Motor neuron (in vitro differentiated cells): Measurements from ENCODE around the gene TMEM204. TPM values are rescaled to one million over a fixed set of nuclear protein-coding genes. Genes with fewer than 3 reads are reported as not detected.

Experiments used
- ATAC-seq, 8 experiments: fragments of 200-7000 bp; cut with Tn5 transposase; replicated peaks in 6 of 8; 2 replicates each; pipeline ENCODE4 v1.8.0; 2021; ENCODE audit warnings: mild to moderate bottlenecking in 8 of 8, moderate library complexity in 8 of 8
- H3K27ac ChIP-seq, 2 donors: fragments of 250-450 bp; sonication (Bioruptor Pico); 2 replicates each; pipeline ENCODE4 v1.9.0; 2021; ENCODE audit warnings: antibody characterized with exemption in 2 of 2, mild to moderate bottlenecking in 2 of 2, moderate library complexity in 1 of 2
- H3K4me1 ChIP-seq, 2 donors: fragments of 250-450 bp; sonication (Bioruptor Pico); replicated peaks in 1 of 2; 2 replicates each; pipeline ENCODE4 v1.6.1; 2021; ENCODE audit warnings: antibody characterized with exemption in 2 of 2, mild to moderate bottlenecking in 2 of 2, moderate library complexity in 1 of 2
- H3K4me3 ChIP-seq, 5 donors: fragments of 250-450 bp; sonication (Bioruptor Pico); 2 replicates each; pipeline ENCODE4 v1.9.0; 2021; ENCODE audit warnings: antibody characterized with exemption in 5 of 5, mild to moderate bottlenecking in 5 of 5, moderate library complexity in 4 of 5
- WGBS, 10 experiments: fragments of 450-650 bp; shearing (Covaris generic); methylation state at CpG; one replicate each; pipeline ENCODE4 v1.0.0; 2022; 5-methylcytosine and 5-hydroxymethylcytosine counted together
- in situ Hi-C, 9 experiments: fragments of 400-800 bp; cut with MboI; loops; one replicate each; pipeline ENCODE4 v1.15.0; 2021; ENCODE audit warnings: low sequenced_read_pairs in 9 of 9, low pct_unique_long_range_greater_than_20kb in 2 of 9; ENCODE audit not compliant: unreplicated experiment in 9 of 9
- total RNA-seq, 8 experiments: library from RNA; unstranded; fragments of 300-600 nt; gene quantifications; 2 replicates each; pipeline versions ENCODE4 v1.2.3 to v1.2.4, GENCODE V29; 2022

TMEM204 gene
- total RNA-seq, 8 experiments from 2014 or later = 0.05 to 3.0 (median 0.71) TPM; not detected in 1

GRCh38 chr16:1503110-1503955 is 30.1 kb upstream of the TMEM204 start:
- Histone ChIP-seq H3K27ac (no peak overlapping the region), H3K4me1 (no peaks in the 10 kb centered on the region), H3K4me3 (no peak overlapping the region)
- WGBS, 10 experiments = 80 to 100% (median 98%) methylated on average over 1 to 16 of the region's 37 CpGs; no CpG with 5 or more reads in 2 of the 10 experiments
- in situ Hi-C loops = no loop called here
- ATAC-seq = no peak

GRCh38 chr16:1505073-1505844 is 28.2 kb upstream of the TMEM204 start:
- 98% methylated on average over 8 to 10 of the region's 37 CpGs; no CpG with 5 or more reads in 8 of the 10 experiments for WGBS, 10 experiments
- Histone ChIP-seq H3K27ac (no peak overlapping the region), H3K4me1 (no peaks in the 10 kb centered on the region), H3K4me3 (no peak overlapping the region)
- no peak for ATAC-seq
- in situ Hi-C loops = no loop called here

- in situ Hi-C loops = no loop called here
- no peak for ATAC-seq
- no peaks in the 10 kb centered on the region for H3K4me1 ChIP-seq
- no peak overlapping the region for H3K4me3 ChIP-seq
- no peak overlapping the region for H3K27ac ChIP-seq
- WGBS, 10 experiments = 74% methylated on average over 3 of the region's 22 CpGs; no CpG with 5 or more reads in 9 of the 10 experiments
Observed at GRCh38 chr16:1505912-1506311, 27.6 kb upstream of the TMEM204 start.

- Histone ChIP-seq H3K27ac (no peak overlapping the region), H3K4me3 (no peak overlapping the region), H3K4me1 (no peaks in the 10 kb centered on the region)
- no peak for ATAC-seq
- 89 to 100% (median 93%) methylated on average over 2 to 6 of the region's 37 CpGs; no CpG with 5 or more reads in 5 of the 10 experiments for WGBS, 10 experiments
- in situ Hi-C loops = no loop called here
Observed at GRCh38 chr16:1506494-1507213, 26.8 kb upstream of the TMEM204 start.

GRCh38 chr16:1508494-1509187 is 24.8 kb upstream of the TMEM204 start:
- WGBS, 10 experiments = 90 to 100% methylated on average over 1 to 2 of the region's 24 CpGs; no CpG with 5 or more reads in 8 of the 10 experiments
- ATAC-seq = no peak
- in situ Hi-C loops = no loop called here

GRCh38 chr16:1509307-1510221 is 23.9 kb upstream of the TMEM204 start:
- Histone ChIP-seq H3K27ac (no peak overlapping the region), H3K4me1 (peaks cover 0 to 6% of the 10 kb centered on the region in 2 donors), H3K4me3 (no peak overlapping the region)
- in situ Hi-C loops = no loop called here
- no peak for ATAC-seq
- WGBS, 10 experiments = 40 to 87% (median 72%) methylated on average over 1 to 7 of the region's 44 CpGs; no CpG with 5 or more reads in 6 of the 10 experiments

More at GRCh38 chr16:1508494-1509187, 24.8 kb upstream of the TMEM204 start:
- Histone ChIP-seq H3K27ac (no peak overlapping the region), H3K4me1 (peaks cover 0 to 6% of the 10 kb centered on the region in 2 donors), H3K4me3 (no peak overlapping the region)

- in situ Hi-C loops = no loop called here
Observed at GRCh38 chr16:1510272-1510671, 23.2 kb upstream of the TMEM204 start.

GRCh38 chr16:1510941-1511351 is 22.5 kb upstream of the TMEM204 start:
- WGBS, 10 experiments = 80 to 100% (median 83%) methylated on average over 1 to 4 of the region's 26 CpGs; no CpG with 5 or more reads in 6 of the 10 experiments
- no peak for ATAC-seq
- in situ Hi-C loops = no loop called here
- Histone ChIP-seq H3K4me3 (no peak overlapping the region), H3K27ac (no peak overlapping the region), H3K4me1 (peaks cover 0 to 6% of the 10 kb centered on the region in 2 donors)

More at GRCh38 chr16:1510272-1510671, 23.2 kb upstream of the TMEM204 start:
- no peak overlapping the region for H3K4me3 ChIP-seq
- no peak for ATAC-seq
- H3K27ac ChIP-seq = no peak overlapping the region
- peaks cover 0 to 6% of the 10 kb centered on the region in 2 donors for H3K4me1 ChIP-seq
- WGBS, 10 experiments = 98 to 100% methylated on average over 1 to 6 of the region's 10 CpGs; no CpG with 5 or more reads in 8 of the 10 experiments

- peak in 5 of 8 experiments; percentile 80 to 96 (median 94) for ATAC-seq
- peaks cover 0 to 6% of the 10 kb centered on the region in 2 donors for H3K4me1 ChIP-seq
- in situ Hi-C loops = no loop called here
- H3K27ac ChIP-seq = peak overlapping the region in 1 of 2 donors; percentile 52
- 63 to 100% (median 75%) methylated on average over 1 to 7 of the region's 30 CpGs; no CpG with 5 or more reads in 1 of the 10 experiments for WGBS, 10 experiments
- H3K4me3 ChIP-seq = no peak overlapping the region
Observed at GRCh38 chr16:1511662-1512569, 21.6 kb upstream of the TMEM204 start.

- Histone ChIP-seq H3K4me1 (peaks cover 0 to 6% of the 10 kb centered on the region in 2 donors), H3K4me3 (no peak overlapping the region), H3K27ac (peak overlapping the region; percentile 25)
- in situ Hi-C loops = no loop called here
- no peak for ATAC-seq
- 93 to 100% (median 96%) methylated on average over 2 to 6 of the region's 15 CpGs; no CpG with 5 or more reads in 6 of the 10 experiments for WGBS, 10 experiments
Observed at GRCh38 chr16:1512774-1513173, 20.7 kb upstream of the TMEM204 start.

- no peak for ATAC-seq
- 10 to 100% (median 96%) methylated on average over 1 to 3 of the region's 3 CpGs; no CpG with 5 or more reads in 1 of the 10 experiments for WGBS, 10 experiments
Observed at GRCh38 chr16:1514507-1514906, 19.0 kb upstream of the TMEM204 start.

More at GRCh38 chr16:1514507-1514906, 19.0 kb upstream of the TMEM204 start:
- in situ Hi-C loops = no loop called here
- H3K4me1 ChIP-seq = peaks cover 0 to 6% of the 10 kb centered on the region in 2 donors
- no peak overlapping the region for H3K4me3 ChIP-seq
- H3K27ac ChIP-seq = no peak overlapping the region
